Keratinocyte (primary cell): Measurements from ENCODE around the gene CXCL6. TPM values are rescaled to one million over a fixed set of nuclear protein-coding genes. Genes with fewer than 3 reads are reported as not detected.
A peak's percentile ranks its signal among the peaks of the same experiment; 100 is the strongest.

ENCODE experiments used
- DNase-seq: peaks from one replicate; pipeline ENCODE4 v3.0.0-alpha.2; 2011; ENCODE audit warnings: low read depth, missing footprints, low spot score
- FAIRE-seq: peaks from 2 replicates; lab custom pipeline; 2011; peaks lifted over from hg19 to GRCh38; lab: Jason Lieb, UNC
- H2AFZ ChIP-seq: 2 replicates; pipeline ENCODE4 v1.6.0; 2012; ENCODE audit warnings: low read length, control low read depth, inconsistent platforms; ENCODE audit not compliant: control insufficient read depth
- H3K27ac ChIP-seq: 2 replicates; pipeline ENCODE4 v1.5.1; 2011; ENCODE audit warnings: low read length; ENCODE audit not compliant: control insufficient read depth, insufficient read depth
- H3K27me3 ChIP-seq: 3 replicates; pipeline ENCODE4 v1.6.0; 2011; ENCODE audit warnings: low read length; ENCODE audit not compliant: control insufficient read depth, insufficient read depth; ENCODE audit errors: extremely low read depth
- H3K36me3 ChIP-seq, 2 experiments: 2 replicates in 1 of 2; 3 replicates in 1 of 2; pipeline ENCODE4 v1.5.1; 2011; ENCODE audit warnings: low read length in 2 of 2, mild to moderate bottlenecking in 1 of 2; ENCODE audit not compliant: control insufficient read depth in 2 of 2, insufficient read depth in 2 of 2; ENCODE audit errors: extremely low read depth in 1 of 2
- H3K4me1 ChIP-seq: 3 replicates; pipeline ENCODE4 v1.5.1; 2011; ENCODE audit warnings: low read length; ENCODE audit not compliant: control insufficient read depth, insufficient read depth; ENCODE audit errors: extremely low read depth
- H3K4me2 ChIP-seq: 3 replicates; pipeline ENCODE4 v1.6.0; 2011; ENCODE audit warnings: low read depth, low read length; ENCODE audit not compliant: control insufficient read depth, insufficient read depth; ENCODE audit errors: extremely low read depth
- H3K4me3 ChIP-seq, 3 experiments: fragments of 200-600 bp in 1 of 3; sonication (generic) in 1 of 3; 2 replicates in 2 of 3; 3 replicates in 1 of 3; pipeline ENCODE4 v1.5.1; 2011 to 2016; ENCODE audit warnings: low read length in 3 of 3, mild to moderate bottlenecking in 3 of 3, control low read depth in 2 of 3, inconsistent platforms in 1 of 3, low read depth in 1 of 3, mixed read lengths in 1 of 3, mixed run types in 1 of 3, moderate library complexity in 1 of 3; ENCODE audit not compliant: control insufficient read depth in 2 of 3, insufficient read depth in 2 of 3; ENCODE audit errors: extremely low read depth in 1 of 3
- H3K79me2 ChIP-seq: 2 replicates; pipeline ENCODE4 v1.6.0; 2012; ENCODE audit warnings: low read length; ENCODE audit not compliant: control insufficient read depth, insufficient read depth
- H3K9ac ChIP-seq: 3 replicates; pipeline ENCODE4 v1.6.0; 2011; ENCODE audit warnings: low read length; ENCODE audit not compliant: control insufficient read depth, insufficient read depth; ENCODE audit errors: extremely low read depth
- H3K9me1 ChIP-seq: 3 replicates; pipeline ENCODE4 v1.6.0; 2011; ENCODE audit warnings: low read length; ENCODE audit not compliant: control insufficient read depth, insufficient read depth; ENCODE audit errors: extremely low read depth
- H3K9me3 ChIP-seq: 2 replicates; pipeline ENCODE4 v1.5.1; 2012; ENCODE audit warnings: low read depth, low read length; ENCODE audit not compliant: control insufficient read depth
- H4K20me1 ChIP-seq: 3 replicates; pipeline ENCODE4 v1.6.0; 2011; ENCODE audit warnings: low read length; ENCODE audit not compliant: control insufficient read depth, insufficient read depth; ENCODE audit errors: extremely low read depth
- EZH2 ChIP-seq: IDR thresholded peaks from one replicate; pipeline ENCODE4 v1.6.1; 2012; ENCODE audit warnings: inconsistent platforms, mild to moderate bottlenecking, low read length, moderate library complexity
- dilution Hi-C: fragments of 300-500 bp; cut with MboI; formaldehyde crosslinking; loops from one replicate; pipeline ENCODE4 v1.7.0; 2020; ENCODE audit warnings: low sequenced_read_pairs; ENCODE audit not compliant: extremely low pct_ligation_motif_present
- polyA plus RNA-seq, 5 experiments: library from polyadenylated mRNA; depleted of rRNA in 3 of 5; stranded (reverse) in 3 of 5; stranded (forward) in 1 of 5; unstranded in 1 of 5; fragments of >200 nt; gene quantifications; 1 replicate in 1 of 5; 2 replicates in 3 of 5; 3 replicates in 1 of 5; pipeline versions ENCODE4 v1.2.1 to v1.2.3, GENCODE V29; 2011 to 2012; ENCODE audit warnings: missing spikeins in 2 of 5, low read depth in 1 of 5, low replicate concordance in 1 of 5
- TF ChIP-seq, protein P1 (sequence below), 3 experiments: IDR thresholded peaks in 1 of 3; conservative IDR thresholded peaks in 1 of 3; optimal IDR thresholded peaks in 1 of 3; 2 replicates in 2 of 3; 3 replicates in 1 of 3; pipeline versions ENCODE3 to v1.5.1; 2011; ENCODE audit warnings: low read length in 3 of 3, mild to moderate bottlenecking in 3 of 3, moderate library complexity in 2 of 3, control low read depth in 1 of 3, inconsistent platforms in 1 of 3; ENCODE audit not compliant: insufficient read depth in 2 of 3; ENCODE audit errors: extremely low read depth in 1 of 3

CXCL6 gene
- polyA plus RNA-seq, 1 donor (not counting 4 experiments of a cell fraction or from before 2014, with no cell fraction given) = 0.08 TPM

- no peak overlapping the region for H3K9ac ChIP-seq
- no peaks in the 10 kb centered on the region for H4K20me1 ChIP-seq
- no peaks in the 10 kb centered on the region for H3K9me1 ChIP-seq
- dilution Hi-C loops = no loop called here
- TF ChIP-seq, protein P1, sequence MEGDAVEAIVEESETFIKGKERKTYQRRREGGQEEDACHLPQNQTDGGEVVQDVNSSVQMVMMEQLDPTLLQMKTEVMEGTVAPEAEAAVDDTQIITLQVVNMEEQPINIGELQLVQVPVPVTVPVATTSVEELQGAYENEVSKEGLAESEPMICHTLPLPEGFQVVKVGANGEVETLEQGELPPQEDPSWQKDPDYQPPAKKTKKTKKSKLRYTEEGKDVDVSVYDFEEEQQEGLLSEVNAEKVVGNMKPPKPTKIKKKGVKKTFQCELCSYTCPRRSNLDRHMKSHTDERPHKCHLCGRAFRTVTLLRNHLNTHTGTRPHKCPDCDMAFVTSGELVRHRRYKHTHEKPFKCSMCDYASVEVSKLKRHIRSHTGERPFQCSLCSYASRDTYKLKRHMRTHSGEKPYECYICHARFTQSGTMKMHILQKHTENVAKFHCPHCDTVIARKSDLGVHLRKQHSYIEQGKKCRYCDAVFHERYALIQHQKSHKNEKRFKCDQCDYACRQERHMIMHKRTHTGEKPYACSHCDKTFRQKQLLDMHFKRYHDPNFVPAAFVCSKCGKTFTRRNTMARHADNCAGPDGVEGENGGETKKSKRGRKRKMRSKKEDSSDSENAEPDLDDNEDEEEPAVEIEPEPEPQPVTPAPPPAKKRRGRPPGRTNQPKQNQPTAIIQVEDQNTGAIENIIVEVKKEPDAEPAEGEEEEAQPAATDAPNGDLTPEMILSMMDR (optimal IDR thresholded peaks at IDR 0.05 in 1 of 3, IDR thresholded peaks at IDR 0.05 in 1 of 3, conservative IDR thresholded peaks at IDR 0.05 in 1 of 3; ENCODE audit: extremely low read depth in 1 of 3, insufficient read depth in 2 of 3, low read length in 3 of 3) = no peak
- no peak for TF ChIP-seq EZH2
- no peaks in the 10 kb centered on the region for H3K9me3 ChIP-seq
- no peaks in the 10 kb centered on the region for H3K36me3 ChIP-seq
- DNase-seq (peak; percentile 44), FAIRE-seq (peak; percentile 91)
- H3K4me1 ChIP-seq = peaks cover 26% of the 10 kb centered on the region
- H2AFZ ChIP-seq = no peak overlapping the region
- H3K27ac ChIP-seq = peak overlapping the region; percentile 16
- H3K79me2 ChIP-seq = no peaks in the 10 kb centered on the region
- H3K4me2 ChIP-seq = no peak overlapping the region
- H3K4me3 ChIP-seq = no peak overlapping the region
- H3K27me3 ChIP-seq = no peaks in the 10 kb centered on the region
Observed at GRCh38 chr4:73832651-73833237, 3.7 kb upstream of the CXCL6 start.

GRCh38 chr4:73839071-73839470, 2.6 kb downstream of the CXCL6 start:
- Histone ChIP-seq H3K36me3 (no peaks in the 10 kb centered on the region), H3K9me1 (no peaks in the 10 kb centered on the region), H4K20me1 (no peaks in the 10 kb centered on the region), H2AFZ (no peak overlapping the region), H3K79me2 (no peaks in the 10 kb centered on the region), H3K4me3 (no peak overlapping the region), H3K27ac (no peak overlapping the region), H3K9ac (no peak overlapping the region), H3K4me1 (peaks cover 26% of the 10 kb centered on the region), H3K27me3 (no peaks in the 10 kb centered on the region), H3K4me2 (no peak overlapping the region), H3K9me3 (no peaks in the 10 kb centered on the region)
- dilution Hi-C loops = no loop called here
- DNase-seq (no peak), FAIRE-seq (peak; percentile 71)
- TF ChIP-seq, protein P1 (optimal IDR thresholded peaks at IDR 0.05 in 1 of 3, IDR thresholded peaks at IDR 0.05 in 1 of 3, conservative IDR thresholded peaks at IDR 0.05 in 1 of 3; ENCODE audit: extremely low read depth in 1 of 3, insufficient read depth in 2 of 3, low read length in 3 of 3) = no peak
- TF ChIP-seq EZH2 = no peak
